ENCODE results near the gene UTS2B. TPM values are rescaled to one million over a fixed set of nuclear protein-coding genes. Genes with fewer than 3 reads are reported as not detected.
A peak's percentile ranks its signal among the peaks of the same experiment; 100 is the strongest.

Gene UTS2B
- total RNA-seq, 1 donor from 2014 or later, result 0.47 TPM

DNA sequence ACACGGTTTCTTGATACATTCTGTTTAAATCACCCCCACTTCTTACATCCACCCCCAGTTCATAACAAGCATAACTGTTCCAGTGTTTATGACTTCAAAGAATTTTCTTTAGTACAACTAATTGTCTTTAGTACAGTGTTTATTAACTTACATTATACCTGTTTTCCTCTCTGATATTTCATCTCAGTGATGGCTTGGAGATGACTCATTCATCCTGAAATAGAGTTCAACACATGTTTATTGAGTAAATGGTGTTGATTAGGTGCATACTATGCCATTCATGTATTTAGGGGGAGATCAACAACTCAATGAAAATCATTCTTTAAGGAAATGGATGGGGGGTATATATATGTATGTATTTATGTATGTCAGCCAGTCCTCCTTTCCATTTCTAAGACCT lies 21.7 kb upstream of the UTS2B start:
- no peak for DNase-seq
- no peaks in the 10 kb centered on the region for H3K36me3 ChIP-seq
- intact Hi-C loops (cut with micrococcal nuclease), result no loop called here
- no peak for TF ChIP-seq CTCF (IDR thresholded peaks at IDR 0.05; ENCODE audit: borderline replicate concordance)
- no peak overlapping the region for H3K4me3 ChIP-seq
- no peaks in the 10 kb centered on the region for H3K9me3 ChIP-seq (replicated peaks)
- H3K27me3 ChIP-seq (ENCODE audit: low read depth), result no peaks in the 10 kb centered on the region
- peak overlapping the region; percentile 63 for H3K27ac ChIP-seq (replicated peaks)
- H3K4me1 ChIP-seq, result peaks cover 76% of the 10 kb centered on the region

DNA sequence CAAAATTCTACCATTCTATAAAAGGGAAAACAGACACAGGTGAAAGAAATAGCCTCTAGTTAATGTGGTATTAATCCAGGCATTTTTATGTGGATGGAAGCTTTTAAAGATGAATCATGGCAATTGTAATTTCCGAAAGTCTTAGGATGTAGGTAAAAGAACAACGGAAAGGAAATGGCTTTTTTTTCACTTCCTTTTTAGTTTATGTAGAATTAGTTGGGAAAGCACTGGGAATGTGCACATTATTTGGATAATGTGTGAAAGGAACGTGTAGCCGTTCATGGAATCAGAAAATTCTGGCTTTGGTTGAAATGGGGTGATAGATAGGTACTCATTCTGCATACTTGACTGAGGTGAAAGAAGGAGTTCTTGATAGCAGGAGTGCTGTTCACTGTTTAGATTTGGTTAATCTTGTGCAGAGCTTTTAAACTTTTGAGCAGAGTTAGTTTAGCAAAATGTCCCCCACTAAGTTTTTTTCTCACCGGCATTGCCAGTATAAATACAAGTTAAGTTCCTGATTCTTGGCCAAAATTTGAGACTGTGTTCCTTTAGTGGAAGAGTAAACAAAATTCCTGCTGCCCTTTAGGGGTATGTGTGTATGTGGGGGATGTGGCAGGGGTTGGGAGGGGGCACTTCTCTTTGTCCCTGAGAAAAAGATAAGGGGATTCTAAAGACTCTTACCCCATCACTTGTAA lies 20.2 kb upstream of the UTS2B start:
- Histone ChIP-seq H3K27ac (replicated peaks) (peak overlapping the region; percentile 63), H3K27me3 (ENCODE audit: low read depth) (no peaks in the 10 kb centered on the region), H3K4me1 (peaks cover 76% of the 10 kb centered on the region), H3K4me3 (no peak overlapping the region), H3K36me3 (no peaks in the 10 kb centered on the region), H3K9me3 (replicated peaks) (no peaks in the 10 kb centered on the region)
- no peak for DNase-seq
- TF ChIP-seq CTCF (IDR thresholded peaks at IDR 0.05; ENCODE audit: borderline replicate concordance), result no peak
- intact Hi-C loops (cut with micrococcal nuclease), result no loop called here

DNA sequence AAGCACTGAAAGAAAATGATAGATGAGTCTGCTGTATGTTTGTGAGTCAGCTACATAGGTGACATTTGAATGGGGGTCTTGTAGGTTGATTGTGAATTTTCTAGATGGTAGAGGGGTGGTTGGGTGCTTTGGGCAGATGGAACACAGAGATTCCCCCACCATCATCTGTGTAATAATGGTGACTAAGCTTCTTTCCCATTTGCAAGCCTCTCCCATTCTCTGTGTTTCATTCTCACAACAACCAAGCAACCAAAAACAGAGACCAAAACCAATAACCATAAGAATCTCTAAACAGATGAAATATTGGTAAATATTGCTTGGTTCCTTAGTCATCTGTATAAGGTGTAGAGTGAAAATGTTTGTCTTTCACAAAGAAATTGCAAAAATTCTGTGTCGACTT lies 17.8 kb upstream of the UTS2B start:
- H3K4me1 ChIP-seq, result peaks cover 76% of the 10 kb centered on the region
- intact Hi-C loops (cut with micrococcal nuclease), result no loop called here
- no peaks in the 10 kb centered on the region for H3K9me3 ChIP-seq (replicated peaks)
- no peak overlapping the region for H3K4me3 ChIP-seq
- no peak for DNase-seq
- TF ChIP-seq CTCF (IDR thresholded peaks at IDR 0.05; ENCODE audit: borderline replicate concordance), result no peak
- H3K36me3 ChIP-seq, result no peaks in the 10 kb centered on the region
- H3K27me3 ChIP-seq (ENCODE audit: low read depth), result no peaks in the 10 kb centered on the region
- no peak overlapping the region for H3K27ac ChIP-seq (replicated peaks)

GRCh38 chr3:191347228-191347627 lies 16.9 kb upstream of the UTS2B start:
- no peak overlapping the region for H3K27ac ChIP-seq (replicated peaks)
- no peaks in the 10 kb centered on the region for H3K27me3 ChIP-seq (ENCODE audit: low read depth)
- DNase-seq, result no peak
- H3K4me1 ChIP-seq, result peaks cover 78% of the 10 kb centered on the region
- no peak overlapping the region for H3K4me3 ChIP-seq
- TF ChIP-seq CTCF (IDR thresholded peaks at IDR 0.05; ENCODE audit: borderline replicate concordance), result no peak
- no peaks in the 10 kb centered on the region for H3K36me3 ChIP-seq
- intact Hi-C loops (cut with micrococcal nuclease), result no loop called here
- H3K9me3 ChIP-seq (replicated peaks), result no peaks in the 10 kb centered on the region

DNA sequence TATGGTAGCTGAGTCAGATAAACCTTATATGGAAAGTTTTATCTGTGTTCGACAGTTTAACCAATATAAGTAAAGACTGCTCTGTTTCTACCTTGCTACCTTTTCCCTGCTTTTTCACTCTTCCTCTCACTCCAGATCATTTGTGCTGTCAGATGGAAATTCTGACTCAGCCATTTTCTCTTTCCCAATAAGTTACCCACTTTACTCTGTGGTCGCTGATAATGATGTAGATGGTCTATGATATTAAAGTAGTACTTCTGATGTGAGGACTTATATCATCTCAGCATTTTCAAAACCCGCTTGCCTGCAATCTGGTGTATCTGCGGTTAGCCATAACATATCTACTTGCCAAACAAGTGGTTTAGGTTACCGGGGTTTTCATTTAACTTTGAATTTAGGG lies 15.0 kb upstream of the UTS2B start:
- Histone ChIP-seq H3K36me3 (no peaks in the 10 kb centered on the region), H3K9me3 (replicated peaks) (no peaks in the 10 kb centered on the region), H3K27me3 (ENCODE audit: low read depth) (no peaks in the 10 kb centered on the region), H3K4me3 (no peak overlapping the region), H3K27ac (replicated peaks) (no peak overlapping the region), H3K4me1 (peaks cover 78% of the 10 kb centered on the region)
- intact Hi-C loops (cut with micrococcal nuclease), result no loop called here
- DNase-seq, result no peak
- no peak for TF ChIP-seq CTCF (IDR thresholded peaks at IDR 0.05; ENCODE audit: borderline replicate concordance)
